ENCODE measurements around the gene SPSB1.

The SPSB1 gene

DNA sequence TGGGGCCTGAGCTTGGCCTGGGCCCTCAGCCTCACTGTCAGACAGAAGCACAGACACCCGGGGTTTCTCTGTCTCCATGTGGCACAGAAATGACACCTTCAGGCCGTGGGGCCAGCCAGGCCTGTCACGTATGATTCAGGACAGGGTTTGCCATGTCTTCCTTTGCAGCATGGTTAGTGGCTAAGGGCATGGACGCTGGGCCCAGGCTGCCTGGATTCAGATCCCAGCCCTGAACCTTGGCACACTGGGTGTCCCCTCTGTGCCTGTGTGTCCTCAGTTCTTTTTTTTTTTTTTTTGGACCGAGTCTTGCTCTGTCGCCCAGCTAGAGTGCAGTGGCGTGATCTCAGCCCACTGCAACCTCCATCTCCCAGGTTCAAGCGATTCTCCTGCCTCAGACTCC is 73.6 kb downstream of the SPSB1 start:
- peaks cover 18% of the 10 kb centered on the region for H3K4me1 Mint-ChIP-seq
- no peak overlapping the region for H3K4me3 Mint-ChIP-seq
- no peak overlapping the region for H3K27ac Mint-ChIP-seq
- H3K36me3 Mint-ChIP-seq, result no peaks in the 10 kb centered on the region
- H3K27me3 Mint-ChIP-seq, result no peaks in the 10 kb centered on the region
- no peaks in the 10 kb centered on the region for H3K9me3 Mint-ChIP-seq

DNA sequence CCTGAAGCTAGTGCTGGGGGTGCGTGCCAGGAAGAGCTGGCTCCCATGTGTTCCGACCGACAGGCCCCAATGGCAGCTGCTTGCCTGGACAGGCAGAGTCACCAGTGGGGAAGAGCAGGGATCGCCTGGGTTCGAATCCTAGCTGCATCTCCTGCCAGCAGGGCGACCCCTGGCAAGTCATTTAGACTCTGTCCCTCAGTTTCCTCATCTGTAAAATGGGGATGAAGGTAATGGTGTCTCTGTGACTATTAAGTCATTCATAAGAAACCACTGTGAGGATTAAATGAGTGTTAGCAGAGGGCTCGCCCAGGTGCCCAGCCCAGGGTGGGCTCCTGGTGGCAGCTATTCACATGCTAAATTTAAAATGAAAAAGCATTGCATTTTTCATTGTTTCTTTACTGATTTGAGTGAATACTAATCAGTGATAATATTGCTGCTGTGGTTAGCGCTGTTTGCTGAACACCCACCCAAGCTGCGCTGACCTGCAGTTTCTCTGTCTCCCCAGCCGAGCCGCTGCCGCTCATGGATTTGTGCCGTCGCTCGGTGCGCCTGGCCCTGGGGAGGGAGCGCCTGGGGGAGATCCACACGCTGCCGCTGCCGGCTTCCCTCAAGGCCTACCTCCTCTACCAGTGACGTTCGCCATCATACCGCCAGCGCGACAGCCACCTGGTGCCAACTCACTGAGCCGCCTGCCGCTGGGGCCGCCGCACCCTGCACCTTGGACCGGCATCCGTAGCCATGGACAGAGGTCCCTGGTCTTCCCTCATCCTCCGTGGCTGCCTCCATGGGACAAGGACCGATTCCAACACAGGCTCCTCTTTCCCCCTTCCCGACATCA is 74.5 kb downstream of the SPSB1 start:
- Mint-ChIP-seq H3K4me3 (no peak overlapping the region), H3K9me3 (no peaks in the 10 kb centered on the region), H3K4me1 (peaks cover 18% of the 10 kb centered on the region), H3K27me3 (no peaks in the 10 kb centered on the region), H3K36me3 (no peaks in the 10 kb centered on the region), H3K27ac (no peak overlapping the region)

DNA sequence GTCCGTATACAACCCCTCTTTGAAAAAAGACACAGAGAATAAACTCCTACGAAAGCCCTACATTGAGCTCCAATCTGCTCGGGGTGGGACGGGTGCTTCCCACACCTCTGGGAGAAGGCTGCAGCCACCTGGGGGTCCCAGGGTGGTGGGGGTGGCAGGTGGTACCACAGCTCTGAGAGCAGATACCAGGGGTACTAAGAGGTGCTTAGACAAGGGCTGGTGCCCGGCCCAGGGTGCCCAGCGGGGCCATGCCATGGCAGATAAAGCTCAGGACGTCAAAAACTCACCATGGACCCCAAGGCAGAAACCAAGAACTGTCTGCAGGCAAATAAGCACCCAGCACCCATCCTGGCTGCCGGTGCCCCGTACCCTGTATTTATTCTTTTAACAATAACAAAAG is 75.1 kb downstream of the SPSB1 start:
- Mint-ChIP-seq H3K36me3 (no peaks in the 10 kb centered on the region), H3K4me3 (no peak overlapping the region), H3K27ac (no peak overlapping the region), H3K9me3 (no peaks in the 10 kb centered on the region), H3K27me3 (no peaks in the 10 kb centered on the region), H3K4me1 (peaks cover 18% of the 10 kb centered on the region)

DNA sequence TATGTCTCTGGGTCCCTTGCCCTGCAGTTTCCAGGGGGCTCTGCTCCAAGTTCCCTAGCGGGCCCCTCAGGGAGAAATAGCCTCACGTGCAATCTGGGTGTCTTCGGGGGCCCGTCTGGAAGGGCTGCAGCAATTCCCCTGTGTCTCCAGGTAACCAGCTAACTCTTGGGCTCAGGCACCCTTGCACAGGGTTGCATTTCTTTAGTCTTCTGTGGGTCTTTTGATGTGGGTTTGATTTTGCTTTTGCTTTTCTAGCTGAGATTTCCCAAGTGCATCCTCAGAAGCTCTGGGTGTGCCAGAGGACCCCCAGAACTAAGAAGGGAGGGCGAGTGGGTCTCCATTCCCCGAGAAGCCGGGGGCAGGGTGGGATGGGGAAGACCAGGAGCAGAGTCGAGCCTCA is 75.7 kb downstream of the SPSB1 start:
- Mint-ChIP-seq H3K4me1 (peaks cover 18% of the 10 kb centered on the region), H3K27ac (no peak overlapping the region), H3K9me3 (no peaks in the 10 kb centered on the region), H3K27me3 (no peaks in the 10 kb centered on the region), H3K36me3 (no peaks in the 10 kb centered on the region), H3K4me3 (no peak overlapping the region)

DNA sequence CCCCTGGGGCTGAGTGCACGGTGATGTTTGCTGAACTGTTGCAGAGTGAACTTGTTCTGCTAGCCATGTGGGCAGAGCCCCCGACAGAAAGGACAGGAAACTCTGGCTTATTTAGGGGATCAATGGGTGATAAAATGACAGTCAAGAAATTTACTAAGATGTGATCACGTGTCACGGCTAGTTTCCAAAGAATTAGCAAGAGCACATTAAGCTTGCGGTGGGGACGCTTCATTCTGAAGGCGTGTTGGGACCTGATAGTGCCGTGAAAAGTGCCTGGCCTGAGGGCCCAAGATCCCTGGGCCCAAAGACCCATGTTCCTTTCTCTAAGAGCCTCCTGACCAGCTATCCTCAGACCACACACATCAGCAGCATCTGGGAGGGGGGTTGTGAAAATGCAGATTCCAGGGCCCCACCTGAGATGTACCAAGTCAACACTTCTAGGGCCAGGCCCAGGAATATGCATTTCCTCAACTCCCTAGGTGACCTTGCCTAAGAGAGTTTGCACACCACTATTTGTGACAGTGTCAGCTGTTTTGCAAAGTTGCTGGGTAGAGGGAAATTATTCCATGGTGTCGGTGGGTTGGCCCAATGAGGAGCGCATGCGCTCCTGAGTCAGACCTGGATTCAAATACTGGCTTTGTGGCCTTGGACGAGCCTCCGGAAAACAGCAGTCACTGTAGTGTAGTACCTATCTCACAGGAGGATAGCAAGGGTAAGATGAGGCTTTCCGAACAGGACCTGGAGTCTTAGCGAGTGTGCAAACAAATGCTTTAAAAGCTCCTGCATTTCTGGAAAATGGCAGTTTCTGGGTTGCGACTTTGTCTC is 77.5 kb downstream of the SPSB1 start:
- H3K27ac Mint-ChIP-seq, result no peak overlapping the region
- no peaks in the 10 kb centered on the region for H3K36me3 Mint-ChIP-seq
- no peaks in the 10 kb centered on the region for H3K27me3 Mint-ChIP-seq
- H3K4me1 Mint-ChIP-seq, result peaks cover 18% of the 10 kb centered on the region
- no peak overlapping the region for H3K4me3 Mint-ChIP-seq
- no peaks in the 10 kb centered on the region for H3K9me3 Mint-ChIP-seq

DNA sequence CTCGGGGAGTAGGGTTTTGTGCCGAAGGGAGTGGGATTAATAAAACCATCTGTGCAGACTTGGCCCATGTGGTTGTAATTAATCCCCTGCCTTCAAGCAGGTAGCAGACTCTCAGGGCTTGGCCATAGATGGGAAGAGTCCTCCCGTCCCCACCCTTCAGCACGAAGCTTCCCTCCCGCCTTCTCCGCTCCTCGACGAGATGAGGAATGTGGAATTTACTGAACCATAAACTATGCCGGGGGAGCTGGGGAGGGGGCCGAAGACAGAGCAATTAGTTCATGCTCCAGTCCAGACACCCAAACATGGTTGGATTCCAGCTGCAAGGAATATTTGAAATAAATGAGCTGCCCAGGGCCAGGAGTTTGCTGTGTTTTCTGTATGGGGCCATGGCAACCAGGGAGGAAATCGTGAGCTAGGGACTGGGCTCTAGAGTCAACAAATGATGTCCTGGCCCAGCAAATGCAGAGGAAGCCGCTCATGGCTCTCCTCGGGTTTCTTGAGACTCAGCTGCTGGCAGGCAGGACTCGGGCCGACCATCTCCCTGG is 78.8 kb downstream of the SPSB1 start:
- H3K27me3 Mint-ChIP-seq, result no peaks in the 10 kb centered on the region
- H3K27ac Mint-ChIP-seq, result no peak overlapping the region
- H3K36me3 Mint-ChIP-seq, result no peaks in the 10 kb centered on the region
- H3K4me3 Mint-ChIP-seq, result no peak overlapping the region
- peaks cover 18% of the 10 kb centered on the region for H3K4me1 Mint-ChIP-seq
- H3K9me3 Mint-ChIP-seq, result no peaks in the 10 kb centered on the region

DNA sequence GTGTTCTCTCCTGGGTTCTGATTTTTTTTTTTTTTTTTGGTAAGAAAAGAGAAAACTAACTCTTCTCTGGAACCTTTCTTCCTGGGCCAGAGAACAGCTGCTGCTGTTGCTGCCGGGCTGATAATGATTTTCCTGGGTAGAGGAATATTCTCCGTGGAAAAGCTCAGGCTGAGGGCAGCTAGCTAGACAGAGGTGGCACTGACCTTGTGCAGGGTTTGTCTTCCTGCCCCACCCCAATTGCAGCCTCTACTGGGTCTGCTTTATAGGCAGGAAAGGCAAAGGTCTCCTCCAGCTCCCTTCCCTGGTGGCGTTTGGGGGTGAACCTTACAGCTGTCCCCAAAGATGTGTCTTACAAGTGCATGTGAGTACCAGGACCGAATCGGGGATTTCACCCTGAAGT is 79.3 kb downstream of the SPSB1 start:
- Mint-ChIP-seq H3K36me3 (no peaks in the 10 kb centered on the region), H3K9me3 (no peaks in the 10 kb centered on the region), H3K27me3 (no peaks in the 10 kb centered on the region), H3K4me3 (no peak overlapping the region), H3K4me1 (peaks cover 18% of the 10 kb centered on the region), H3K27ac (no peak overlapping the region)

DNA sequence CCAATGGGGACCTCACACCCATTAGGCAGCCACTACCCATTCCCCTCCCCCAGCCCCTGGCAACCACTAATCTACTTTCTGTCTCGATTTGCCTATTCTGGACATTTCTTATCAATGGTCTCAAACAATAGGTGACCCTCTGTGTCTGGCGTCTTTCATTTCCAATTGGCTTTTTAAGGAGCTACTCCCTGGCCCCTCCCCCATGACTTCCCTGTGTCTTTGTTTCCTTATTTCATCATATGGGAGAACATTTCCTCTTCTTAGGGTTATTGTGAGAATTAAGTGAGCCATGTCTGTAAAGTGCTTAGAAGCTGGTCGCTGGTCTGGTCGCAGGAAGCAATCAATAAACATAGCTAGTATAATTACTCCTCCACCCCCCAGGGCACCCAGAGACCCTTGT is 80.9 kb downstream of the SPSB1 start:
- no peaks in the 10 kb centered on the region for H3K36me3 Mint-ChIP-seq
- no peaks in the 10 kb centered on the region for H3K9me3 Mint-ChIP-seq
- H3K4me1 Mint-ChIP-seq, result peaks cover 5% of the 10 kb centered on the region
- no peaks in the 10 kb centered on the region for H3K27me3 Mint-ChIP-seq
- no peak overlapping the region for H3K4me3 Mint-ChIP-seq
- no peak overlapping the region for H3K27ac Mint-ChIP-seq

DNA sequence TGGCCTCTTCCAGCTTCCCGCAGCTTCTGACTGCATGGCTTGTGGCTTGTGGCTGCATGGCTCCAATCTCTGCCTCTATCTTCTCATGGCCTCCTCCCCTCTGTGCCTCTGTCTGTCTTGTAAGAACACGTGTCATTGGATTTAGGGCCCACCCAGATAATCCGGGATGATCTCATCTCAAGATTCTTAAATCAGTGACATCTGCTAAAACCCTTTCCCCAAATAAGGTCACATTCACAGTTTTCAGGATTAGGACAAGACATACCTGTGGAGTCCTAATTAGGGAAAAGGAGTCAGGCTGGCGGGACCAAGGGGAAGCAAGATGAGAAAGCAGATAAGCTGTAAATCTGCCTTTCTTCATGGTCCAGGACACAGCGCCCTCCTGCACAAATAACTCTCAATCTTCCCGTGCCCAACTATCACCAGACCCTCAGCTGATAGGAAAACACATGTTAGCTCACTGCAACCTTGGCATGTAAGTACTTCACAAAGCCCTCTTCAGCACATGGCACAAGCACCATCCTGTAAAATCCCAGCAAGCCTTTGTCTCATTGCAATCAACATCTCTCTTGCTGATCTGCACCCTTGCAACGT is 82.2 kb downstream of the SPSB1 start:
- Mint-ChIP-seq H3K4me1 (no peaks in the 10 kb centered on the region), H3K27ac (no peak overlapping the region), H3K4me3 (no peak overlapping the region), H3K27me3 (no peaks in the 10 kb centered on the region), H3K9me3 (no peaks in the 10 kb centered on the region), H3K36me3 (no peaks in the 10 kb centered on the region)

DNA sequence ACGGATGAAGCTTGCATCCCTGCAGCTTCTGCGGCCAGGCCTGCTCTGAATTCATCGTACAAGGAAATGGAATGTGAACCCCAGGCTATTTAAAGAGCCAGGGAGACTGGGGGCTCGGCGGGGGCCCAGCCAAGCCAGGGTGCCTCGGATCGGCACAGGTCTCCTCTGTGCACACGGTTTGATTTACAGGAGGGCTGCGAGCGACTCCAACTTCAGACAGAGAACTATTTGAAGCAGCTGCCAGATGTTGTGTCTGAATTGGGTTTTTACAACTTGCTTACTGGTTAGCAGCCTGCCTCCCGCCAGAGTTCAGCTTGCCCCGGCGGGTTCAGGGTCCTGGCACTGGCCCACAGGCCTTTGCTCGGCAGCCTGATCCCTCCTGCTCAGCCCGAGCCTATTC is 83.2 kb downstream of the SPSB1 start:
- Mint-ChIP-seq H3K36me3 (no peaks in the 10 kb centered on the region), H3K9me3 (no peaks in the 10 kb centered on the region), H3K4me3 (no peak overlapping the region), H3K27ac (no peak overlapping the region), H3K4me1 (no peaks in the 10 kb centered on the region), H3K27me3 (no peaks in the 10 kb centered on the region)

DNA sequence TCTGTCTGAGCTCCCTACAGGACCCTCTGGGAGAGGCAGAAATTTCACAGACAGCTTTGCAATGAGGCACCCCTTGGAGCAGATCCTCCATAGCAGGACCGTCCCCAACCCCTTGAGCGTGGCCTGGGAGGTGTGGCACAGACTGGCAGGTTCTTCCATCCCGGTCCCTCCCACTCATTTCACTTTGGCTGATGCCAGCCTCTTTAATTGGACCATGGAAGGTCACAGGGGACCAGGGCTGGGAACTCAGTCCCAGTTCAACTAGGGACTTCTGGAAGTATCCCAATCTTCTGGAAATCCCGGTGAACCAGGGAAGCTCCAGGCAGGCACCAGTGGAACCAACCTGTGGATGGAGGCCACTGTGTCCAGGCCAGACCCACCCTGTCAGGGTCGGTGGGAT is 83.7 kb downstream of the SPSB1 start:
- Mint-ChIP-seq H3K4me1 (no peaks in the 10 kb centered on the region), H3K36me3 (no peaks in the 10 kb centered on the region), H3K27me3 (no peaks in the 10 kb centered on the region), H3K9me3 (no peaks in the 10 kb centered on the region), H3K27ac (no peak overlapping the region), H3K4me3 (no peak overlapping the region)

DNA sequence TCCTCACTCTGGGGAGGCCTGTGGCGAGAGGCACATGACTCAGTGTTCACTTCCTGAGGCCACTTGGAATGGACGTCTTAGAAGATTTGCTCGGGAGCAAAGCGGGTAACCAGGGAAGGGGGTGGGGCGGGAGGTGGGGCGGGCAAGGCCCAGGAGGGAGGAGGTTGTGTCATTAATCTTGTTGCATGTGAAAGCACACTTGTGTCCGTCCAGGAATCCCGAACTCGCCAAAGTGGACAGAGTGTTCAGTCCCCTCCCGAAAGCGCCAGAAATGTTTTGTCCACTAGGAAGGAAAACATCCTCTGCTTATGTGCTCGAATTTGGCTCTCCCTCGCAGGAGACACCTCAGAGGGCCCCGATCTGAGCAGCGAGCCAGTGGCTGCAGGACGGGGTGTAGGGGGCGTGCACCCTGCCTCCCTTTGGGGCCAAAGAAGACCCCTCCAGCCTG is 84.2 kb downstream of the SPSB1 start:
- Mint-ChIP-seq H3K4me1 (no peaks in the 10 kb centered on the region), H3K27me3 (no peaks in the 10 kb centered on the region), H3K9me3 (no peaks in the 10 kb centered on the region), H3K27ac (no peak overlapping the region), H3K4me3 (no peak overlapping the region), H3K36me3 (no peaks in the 10 kb centered on the region)

DNA sequence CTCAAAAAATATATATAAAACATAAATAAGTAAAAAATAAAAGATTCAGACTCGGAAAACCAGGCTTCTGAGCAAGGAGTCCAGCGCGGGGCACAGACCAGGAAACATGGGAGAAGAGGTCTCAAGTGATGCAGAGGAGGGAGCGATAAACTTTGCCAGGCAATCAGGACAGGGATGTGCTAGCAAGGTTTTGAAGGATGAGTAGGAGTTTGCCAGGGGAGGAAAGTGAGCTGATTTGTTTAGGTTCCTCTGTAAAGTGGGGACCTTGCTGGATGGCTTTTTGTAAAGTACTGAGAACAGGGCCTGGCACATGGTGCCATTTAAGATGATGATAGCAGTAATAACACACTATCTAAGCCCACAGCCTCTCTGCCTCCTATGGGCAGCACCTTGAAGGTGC is 86.1 kb downstream of the SPSB1 start:
- no peaks in the 10 kb centered on the region for H3K27me3 Mint-ChIP-seq
- no peak overlapping the region for H3K27ac Mint-ChIP-seq
- H3K4me3 Mint-ChIP-seq, result no peak overlapping the region
- no peaks in the 10 kb centered on the region for H3K9me3 Mint-ChIP-seq
- no peaks in the 10 kb centered on the region for H3K4me1 Mint-ChIP-seq
- H3K36me3 Mint-ChIP-seq, result no peaks in the 10 kb centered on the region

DNA sequence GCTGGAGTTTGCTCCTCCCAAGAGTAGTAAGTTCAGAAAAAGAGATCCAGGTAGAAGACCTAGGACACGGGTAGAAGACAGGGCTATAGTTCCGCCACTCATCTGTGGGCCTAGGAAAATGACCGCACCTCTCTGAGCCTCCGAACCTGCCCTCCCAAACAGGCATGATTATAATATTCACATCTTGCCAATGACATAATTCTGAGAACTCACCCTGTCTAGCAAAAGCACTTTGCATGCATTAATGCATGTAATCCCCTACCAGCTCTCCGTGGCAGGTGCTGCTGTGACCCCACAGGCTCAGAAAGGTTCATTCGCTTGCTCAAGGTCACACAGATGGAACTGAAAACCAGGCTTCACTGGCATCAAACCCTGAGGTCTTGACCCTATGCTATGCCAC is 88.0 kb downstream of the SPSB1 start:
- H3K27me3 Mint-ChIP-seq, result no peaks in the 10 kb centered on the region
- H3K4me3 Mint-ChIP-seq, result no peak overlapping the region

DNA sequence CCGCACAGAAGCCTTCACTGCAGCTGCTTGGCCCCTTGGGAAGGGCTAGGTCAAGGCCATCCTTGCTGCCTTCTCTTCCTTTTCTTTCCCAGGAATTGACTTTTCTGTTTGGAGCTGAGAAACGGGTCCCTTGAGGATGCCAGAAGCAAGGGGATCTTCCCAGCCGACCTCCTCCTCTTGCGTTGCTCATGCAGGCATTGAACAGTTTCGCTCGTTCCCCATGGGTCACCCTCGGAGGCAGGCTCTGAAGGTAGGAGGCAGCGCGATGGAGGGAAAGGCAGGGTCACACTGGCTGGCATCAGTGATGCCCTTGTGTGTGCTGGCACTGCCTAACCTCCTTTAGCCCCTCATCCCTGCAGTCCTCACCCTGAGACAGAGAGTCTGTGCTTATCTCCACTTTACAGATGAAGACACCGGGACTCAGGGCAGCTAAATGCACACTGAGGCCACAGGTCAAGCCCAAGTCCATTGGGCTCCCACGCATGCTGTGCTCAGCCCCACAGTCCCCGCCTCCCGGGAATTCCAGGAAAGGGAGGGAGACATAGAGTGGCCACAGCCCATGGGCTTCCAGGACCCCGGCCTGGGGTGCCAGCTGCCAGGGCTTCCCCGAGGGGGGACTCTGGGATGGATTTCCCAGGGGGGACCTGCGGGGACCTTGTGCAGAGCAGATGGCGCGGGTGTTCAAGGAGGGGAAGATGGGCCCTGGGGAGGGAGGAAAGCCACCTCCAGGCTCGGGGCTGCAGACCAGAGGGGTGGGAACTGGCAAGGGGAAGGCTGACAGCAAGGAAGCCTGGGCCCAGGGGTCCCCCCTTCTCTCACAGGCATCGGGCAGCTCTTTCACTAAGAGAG is 90.2 kb downstream of the SPSB1 start:
- Mint-ChIP-seq H3K36me3 (no peaks in the 10 kb centered on the region), H3K9me3 (no peaks in the 10 kb centered on the region), H3K4me1 (no peaks in the 10 kb centered on the region), H3K27me3 (no peaks in the 10 kb centered on the region), H3K27ac (no peak overlapping the region), H3K4me3 (no peak overlapping the region)

More for the DNA sequence above, 88.0 kb downstream of the SPSB1 start:
- no peaks in the 10 kb centered on the region for H3K4me1 Mint-ChIP-seq
- H3K36me3 Mint-ChIP-seq, result no peaks in the 10 kb centered on the region
- no peaks in the 10 kb centered on the region for H3K9me3 Mint-ChIP-seq
- no peak overlapping the region for H3K27ac Mint-ChIP-seq
